Uterus (tissue), 2 donors: ENCODE data around the gene RNF5.

Experiments used
- CTCF ChIP-seq, 4 experiments: fragments of 200-600 bp in 2 of 4; fragments of 450-650 bp in 2 of 4; sonication (generic) in 2 of 4; IDR thresholded peaks; one replicate each; pipeline ENCODE4 v1.5.1; 2016 to 2019; ENCODE audit warnings: antibody characterized with exemption in 4 of 4, mild to moderate bottlenecking in 2 of 4, moderate library complexity in 1 of 4
- POLR2A ChIP-seq, 2 donors: fragments of 450-650 bp; IDR thresholded peaks; one replicate each; pipeline ENCODE4 v1.6.1; 2016; ENCODE audit warnings: antibody characterized with exemption in 2 of 2, mild to moderate bottlenecking in 1 of 2, moderate library complexity in 1 of 2

GRCh38 chr6:32187009-32187709 is 9.0 kb downstream of the RNF5 start:
- TF ChIP-seq CTCF (IDR thresholded peaks at IDR 0.05) (no peak), POLR2A (IDR thresholded peaks at IDR 0.05) (no peak)
